Measurements from ENCODE around the gene COTL1. TPM values are rescaled to one million over a fixed set of nuclear protein-coding genes. Genes with fewer than 3 reads are reported as not detected.
A peak's percentile ranks its signal among the peaks of the same experiment; 100 is the strongest.

COTL1 gene
- total and polyA plus RNA-seq, 4 donors = 41.4 to 182 (median 132) TPM

DNA sequence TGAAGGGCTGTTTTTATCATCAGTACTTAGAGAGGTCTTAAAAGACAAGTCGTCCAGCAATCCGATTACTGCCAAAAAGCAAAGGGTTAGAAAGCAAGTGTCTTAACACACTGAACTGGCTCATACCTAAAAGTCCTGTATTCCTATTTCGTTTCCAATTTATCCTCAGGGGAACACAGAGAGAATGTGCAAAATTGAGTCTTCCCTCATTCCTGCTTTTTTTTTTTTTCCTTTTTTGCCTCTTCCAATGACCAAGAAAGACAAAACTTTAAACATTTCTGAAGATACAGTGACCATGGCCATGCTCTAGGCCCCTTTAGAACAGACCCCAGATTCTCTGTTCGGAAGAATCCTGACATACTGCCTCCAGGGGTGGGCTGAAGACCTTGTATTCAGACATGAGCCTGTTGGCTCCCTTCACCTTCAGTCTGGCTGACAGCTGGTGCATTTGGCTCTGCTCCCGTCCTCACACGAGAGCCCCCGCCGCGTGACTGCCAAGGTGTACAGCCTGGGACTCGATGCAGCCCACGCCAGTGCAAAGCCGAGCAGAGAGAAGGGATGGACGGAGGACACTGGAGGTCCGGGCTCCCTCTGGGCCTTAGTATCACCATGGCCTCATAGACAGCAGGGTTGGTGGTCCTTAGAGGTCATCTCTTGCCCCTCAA lies 47.0 kb downstream of the COTL1 start:
- H3K9me3 ChIP-seq (ENCODE audit: control insufficient read depth, insufficient read depth, low read length) = no peaks in the 10 kb centered on the region
- peaks cover 23% of the 10 kb centered on the region for H3K36me3 ChIP-seq (ENCODE audit: control insufficient read depth, insufficient read depth, low read length)
- 55% methylated on average over 12 of the region's 14 CpGs for WGBS (ENCODE audit: insufficient coverage)
- DNase-seq (ENCODE audit: low read depth in 4 of 6, low spot score in 6 of 6) = peak in 2 of 6 donors; percentile 68 to 77
- H3K4me1 ChIP-seq (ENCODE audit: control insufficient read depth, insufficient read depth, low read length) = peaks cover 37% of the 10 kb centered on the region
- no peak overlapping the region for H3K4me3 ChIP-seq (ENCODE audit: low read depth, low read length)
- no peaks in the 10 kb centered on the region for H3K27me3 ChIP-seq (ENCODE audit: control insufficient read depth, insufficient read depth, low read length)
- no peak overlapping the region for H3K27ac ChIP-seq (ENCODE audit: low read depth, low read length)

DNA sequence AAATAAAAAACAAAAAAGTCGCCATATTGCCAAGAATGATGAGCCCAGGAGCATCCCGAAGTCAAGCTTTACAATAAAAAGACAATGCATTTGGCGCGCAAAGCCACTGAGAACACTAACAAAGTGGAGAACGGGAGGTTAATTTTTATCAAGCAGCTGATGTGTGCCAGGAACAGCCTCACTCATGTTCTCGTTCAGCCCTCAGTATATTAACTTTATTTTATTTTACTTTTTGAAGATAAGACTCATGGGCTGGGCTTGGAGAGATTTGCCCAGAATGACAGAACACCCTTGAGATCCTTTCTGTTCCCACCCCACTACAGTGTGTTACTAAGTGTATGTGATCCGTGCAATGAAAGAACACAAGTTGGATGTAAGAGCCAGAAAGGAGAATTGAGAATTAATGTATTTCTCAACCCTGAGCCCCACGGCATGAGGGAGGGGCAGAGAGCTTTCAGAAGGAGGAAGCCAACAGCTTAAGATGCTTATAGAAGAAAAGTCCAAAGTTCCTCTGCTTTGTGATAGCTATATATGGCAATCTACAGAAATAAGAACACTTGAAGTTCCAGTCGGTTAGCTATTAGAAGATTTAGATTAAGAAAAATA lies 48.4 kb downstream of the COTL1 start:
- H3K9me3 ChIP-seq (ENCODE audit: control insufficient read depth, insufficient read depth, low read length) = no peaks in the 10 kb centered on the region
- no peak overlapping the region for H3K4me3 ChIP-seq (ENCODE audit: low read depth, low read length)
- 80% methylated on average over 1 of the region's 9 CpGs for WGBS (ENCODE audit: insufficient coverage)
- peaks cover 31% of the 10 kb centered on the region for H3K36me3 ChIP-seq (ENCODE audit: control insufficient read depth, insufficient read depth, low read length)
- H3K4me1 ChIP-seq (ENCODE audit: control insufficient read depth, insufficient read depth, low read length) = peaks cover 40% of the 10 kb centered on the region
- H3K27me3 ChIP-seq (ENCODE audit: control insufficient read depth, insufficient read depth, low read length) = no peaks in the 10 kb centered on the region
- no peak for DNase-seq (ENCODE audit: low read depth in 4 of 6, low spot score in 6 of 6)
- H3K27ac ChIP-seq (ENCODE audit: low read depth, low read length) = no peak overlapping the region

DNA sequence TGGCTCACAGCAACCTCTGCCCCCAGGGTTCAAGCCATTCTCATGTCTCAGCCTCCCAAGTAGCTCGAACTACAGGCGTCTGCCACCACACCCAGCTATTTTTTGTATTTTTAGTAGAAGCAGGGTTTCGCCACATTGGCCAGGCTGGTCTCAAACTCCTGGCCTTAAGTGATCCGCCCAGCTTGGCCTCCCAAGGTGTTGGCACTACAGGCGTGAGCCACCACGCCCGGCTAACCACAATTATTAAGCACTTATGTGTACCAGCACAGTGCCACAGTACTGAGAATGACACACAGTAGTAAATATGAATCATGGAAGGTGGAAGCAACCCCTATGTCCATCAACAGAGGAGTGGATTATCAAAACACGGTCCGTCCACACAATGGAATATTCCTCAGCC lies 49.8 kb downstream of the COTL1 start:
- Histone ChIP-seq H3K9me3 (ENCODE audit: control insufficient read depth, insufficient read depth, low read length) (no peaks in the 10 kb centered on the region), H3K27me3 (ENCODE audit: control insufficient read depth, insufficient read depth, low read length) (no peaks in the 10 kb centered on the region), H3K27ac (ENCODE audit: low read depth, low read length) (no peak overlapping the region), H3K4me1 (ENCODE audit: control insufficient read depth, insufficient read depth, low read length) (peaks cover 35% of the 10 kb centered on the region), H3K36me3 (ENCODE audit: control insufficient read depth, insufficient read depth, low read length) (peaks cover 36% of the 10 kb centered on the region), H3K4me3 (ENCODE audit: low read depth, low read length) (no peak overlapping the region)
- DNase-seq (ENCODE audit: low read depth in 4 of 6, low spot score in 6 of 6) = no peak
- 94% methylated on average over 4 of the region's 9 CpGs for WGBS (ENCODE audit: insufficient coverage)

GRCh38 chr16:84567286-84567962 lies 50.5 kb downstream of the COTL1 start:
- Histone ChIP-seq H3K9me3 (ENCODE audit: control insufficient read depth, insufficient read depth, low read length) (no peaks in the 10 kb centered on the region), H3K4me3 (ENCODE audit: low read depth, low read length) (no peak overlapping the region), H3K4me1 (ENCODE audit: control insufficient read depth, insufficient read depth, low read length) (peaks cover 32% of the 10 kb centered on the region), H3K27me3 (ENCODE audit: control insufficient read depth, insufficient read depth, low read length) (no peaks in the 10 kb centered on the region), H3K36me3 (ENCODE audit: control insufficient read depth, insufficient read depth, low read length) (peaks cover 42% of the 10 kb centered on the region), H3K27ac (ENCODE audit: low read depth, low read length) (no peak overlapping the region)
- 80% methylated on average over 15 of the region's 16 CpGs for WGBS (ENCODE audit: insufficient coverage)
- peak in 1 of 6 donors; percentile 45 for DNase-seq (ENCODE audit: low read depth in 4 of 6, low spot score in 6 of 6)

DNA sequence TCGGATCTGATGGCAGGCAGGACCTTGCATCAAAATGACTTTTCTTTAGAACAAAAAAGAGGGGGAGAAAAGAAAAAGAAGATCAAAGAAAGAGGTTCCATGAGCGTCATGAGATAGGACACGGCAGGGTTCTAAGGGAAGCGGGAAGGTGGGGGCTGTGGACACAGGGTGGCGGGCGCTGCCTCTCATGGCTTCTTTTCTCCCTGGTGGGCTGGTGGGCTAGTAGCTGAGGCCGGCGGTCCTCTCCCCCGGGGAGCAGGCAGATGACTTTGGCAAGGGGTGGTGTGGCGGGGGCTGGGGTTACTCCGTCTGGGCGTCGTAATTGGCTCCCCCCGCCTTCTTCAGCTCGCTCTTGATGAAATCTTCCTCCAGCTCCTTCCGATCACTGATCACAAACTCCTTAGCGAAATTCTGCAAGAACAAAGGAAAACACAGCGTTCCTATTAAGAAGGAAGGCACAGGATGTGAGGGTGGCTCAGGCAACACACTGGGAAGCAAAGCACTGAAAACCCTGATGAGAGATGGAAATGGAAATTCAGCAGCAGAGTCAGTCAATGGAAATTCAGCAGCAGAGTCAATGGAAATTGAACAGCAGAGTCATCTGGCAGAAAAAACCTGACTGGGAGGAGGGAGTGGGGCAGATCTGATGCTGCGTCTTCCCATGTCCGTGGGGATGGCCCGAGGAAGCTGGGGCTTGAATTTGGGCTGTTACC lies 51.2 kb downstream of the COTL1 start:
- no peaks in the 10 kb centered on the region for H3K9me3 ChIP-seq (ENCODE audit: control insufficient read depth, insufficient read depth, low read length)
- H3K27me3 ChIP-seq (ENCODE audit: control insufficient read depth, insufficient read depth, low read length) = no peaks in the 10 kb centered on the region
- H3K4me3 ChIP-seq (ENCODE audit: low read depth, low read length) = no peak overlapping the region
- H3K36me3 ChIP-seq (ENCODE audit: control insufficient read depth, insufficient read depth, low read length) = peaks cover 43% of the 10 kb centered on the region
- peaks cover 25% of the 10 kb centered on the region for H3K4me1 ChIP-seq (ENCODE audit: control insufficient read depth, insufficient read depth, low read length)
- WGBS (ENCODE audit: insufficient coverage) = 59% methylated on average over 11 of the region's 21 CpGs
- no peak overlapping the region for H3K27ac ChIP-seq (ENCODE audit: low read depth, low read length)
- peak in 1 of 6 donors; percentile 88 for DNase-seq (ENCODE audit: low read depth in 4 of 6, low spot score in 6 of 6)

DNA sequence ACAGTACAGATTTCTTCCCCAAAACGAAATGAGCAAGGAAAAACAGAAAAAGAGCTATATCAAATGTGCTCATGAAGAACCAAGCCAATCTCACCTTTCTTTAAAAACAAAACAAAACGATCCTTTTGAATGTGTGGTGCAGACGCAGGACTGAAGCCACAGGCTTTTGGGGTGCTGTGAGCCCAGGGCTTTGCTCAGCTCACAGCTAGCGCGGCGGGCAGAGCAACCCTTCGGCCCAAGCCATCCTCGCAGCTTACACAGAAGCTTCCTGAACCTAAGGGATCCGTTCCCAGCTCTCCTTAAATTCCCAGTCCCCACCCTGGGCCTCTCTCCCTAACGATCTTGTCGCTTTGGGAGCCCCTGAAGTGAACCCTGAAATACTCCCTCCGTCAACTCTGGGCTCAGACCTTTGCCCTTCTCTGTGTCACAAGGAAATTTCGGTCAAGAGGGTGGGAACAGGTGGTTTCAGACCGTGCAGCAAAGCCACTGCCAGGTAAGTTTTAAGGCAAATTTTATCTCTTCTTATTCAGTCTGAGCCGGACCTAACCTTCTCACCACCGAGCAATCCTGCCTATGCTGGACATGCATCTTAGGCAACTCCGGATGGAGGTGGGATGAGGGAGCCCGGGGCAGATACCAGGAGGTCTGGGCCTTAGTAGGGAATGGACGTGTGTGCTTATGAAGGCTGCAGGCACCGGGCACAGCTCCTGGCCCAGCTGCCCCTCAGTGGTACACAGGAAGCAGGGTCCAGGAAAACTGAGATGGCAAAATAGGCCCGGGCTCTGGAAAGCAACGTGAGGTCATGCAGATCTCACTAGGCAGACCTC lies 52.0 kb downstream of the COTL1 start:
- no peaks in the 10 kb centered on the region for H3K27me3 ChIP-seq (ENCODE audit: control insufficient read depth, insufficient read depth, low read length)
- H3K27ac ChIP-seq (ENCODE audit: low read depth, low read length) = no peak overlapping the region
- DNase-seq (ENCODE audit: low read depth in 4 of 6, low spot score in 6 of 6) = no peak
- peaks cover 41% of the 10 kb centered on the region for H3K36me3 ChIP-seq (ENCODE audit: control insufficient read depth, insufficient read depth, low read length)
- H3K4me1 ChIP-seq (ENCODE audit: control insufficient read depth, insufficient read depth, low read length) = peaks cover 17% of the 10 kb centered on the region
- no peak overlapping the region for H3K4me3 ChIP-seq (ENCODE audit: low read depth, low read length)
- no peaks in the 10 kb centered on the region for H3K9me3 ChIP-seq (ENCODE audit: control insufficient read depth, insufficient read depth, low read length)
- WGBS (ENCODE audit: insufficient coverage) = 82% methylated on average over 18 of the region's 22 CpGs

GRCh38 chr16:84563786-84564420 lies 54.0 kb downstream of the COTL1 start:
- no peaks in the 10 kb centered on the region for H3K9me3 ChIP-seq (ENCODE audit: control insufficient read depth, insufficient read depth, low read length)
- H3K36me3 ChIP-seq (ENCODE audit: control insufficient read depth, insufficient read depth, low read length) = peaks cover 39% of the 10 kb centered on the region
- H3K27me3 ChIP-seq (ENCODE audit: control insufficient read depth, insufficient read depth, low read length) = no peaks in the 10 kb centered on the region
- 92% methylated on average over 11 of the region's 13 CpGs for WGBS (ENCODE audit: insufficient coverage)
- H3K4me1 ChIP-seq (ENCODE audit: control insufficient read depth, insufficient read depth, low read length) = peaks cover 16% of the 10 kb centered on the region
- no peak overlapping the region for H3K4me3 ChIP-seq (ENCODE audit: low read depth, low read length)
- no peak for DNase-seq (ENCODE audit: low read depth in 4 of 6, low spot score in 6 of 6)
- H3K27ac ChIP-seq (ENCODE audit: low read depth, low read length) = no peak overlapping the region

DNA sequence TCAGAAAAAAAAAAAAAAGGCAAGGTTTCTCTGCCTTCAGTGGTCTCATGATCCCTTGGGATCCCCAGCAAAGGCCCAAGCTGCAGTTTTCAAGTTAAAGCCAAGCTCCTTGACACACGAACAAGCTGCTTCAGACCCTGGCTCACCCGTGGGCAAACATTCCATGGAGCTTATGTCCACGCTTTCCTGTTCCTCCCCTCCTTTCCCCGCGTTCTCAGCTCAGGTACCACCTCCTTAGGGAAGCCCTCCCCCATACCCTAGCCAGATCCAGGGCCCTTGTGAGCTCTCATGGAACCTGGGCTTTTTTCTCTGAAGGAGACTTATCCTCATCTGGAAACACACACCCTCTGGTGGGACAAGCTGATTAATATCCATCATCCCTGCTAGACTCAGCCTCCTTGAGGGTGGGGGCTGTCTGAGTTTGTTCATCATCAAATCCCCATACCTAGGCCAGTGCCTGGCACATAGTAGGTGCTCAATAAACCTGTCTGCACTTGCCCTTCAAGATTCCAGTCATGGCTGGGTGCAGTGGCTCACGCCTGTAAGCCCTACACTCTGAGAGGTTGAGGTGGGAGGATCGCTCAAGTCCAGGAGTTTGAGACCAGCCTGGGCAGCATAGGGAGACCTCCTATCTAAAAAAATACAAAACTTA lies 54.7 kb downstream of the COTL1 start:
- H3K9me3 ChIP-seq (ENCODE audit: control insufficient read depth, insufficient read depth, low read length) = no peaks in the 10 kb centered on the region
- DNase-seq (ENCODE audit: low read depth in 4 of 6, low spot score in 6 of 6) = no peak
- H3K36me3 ChIP-seq (ENCODE audit: control insufficient read depth, insufficient read depth, low read length) = peaks cover 38% of the 10 kb centered on the region
- no peak overlapping the region for H3K4me3 ChIP-seq (ENCODE audit: low read depth, low read length)
- H3K27me3 ChIP-seq (ENCODE audit: control insufficient read depth, insufficient read depth, low read length) = no peaks in the 10 kb centered on the region
- 88% methylated on average over 7 of the region's 7 CpGs for whole genome bisulfite sequencing (ENCODE audit: insufficient coverage)
- no peak overlapping the region for H3K27ac ChIP-seq (ENCODE audit: low read depth, low read length)
- peaks cover 16% of the 10 kb centered on the region for H3K4me1 ChIP-seq (ENCODE audit: control insufficient read depth, insufficient read depth, low read length)
